HG03575 (cell line): ENCODE data around the gene TNFAIP2.
"Not testable (repeated sequence)": the region's sequence is repeated elsewhere in the genome, so short reads cannot be mapped to it uniquely, and the experiment has no call there.

Experiments
- ATAC-seq: cut with Tn5 transposase; IDR thresholded peaks from one replicate; pipeline ENCODE4 v1.9.1; 2021; ENCODE audit not compliant: unreplicated experiment, insufficient number of reproducible peaks, low FRiP score; ENCODE audit errors: extremely low read depth

Gene TNFAIP2

DNA sequence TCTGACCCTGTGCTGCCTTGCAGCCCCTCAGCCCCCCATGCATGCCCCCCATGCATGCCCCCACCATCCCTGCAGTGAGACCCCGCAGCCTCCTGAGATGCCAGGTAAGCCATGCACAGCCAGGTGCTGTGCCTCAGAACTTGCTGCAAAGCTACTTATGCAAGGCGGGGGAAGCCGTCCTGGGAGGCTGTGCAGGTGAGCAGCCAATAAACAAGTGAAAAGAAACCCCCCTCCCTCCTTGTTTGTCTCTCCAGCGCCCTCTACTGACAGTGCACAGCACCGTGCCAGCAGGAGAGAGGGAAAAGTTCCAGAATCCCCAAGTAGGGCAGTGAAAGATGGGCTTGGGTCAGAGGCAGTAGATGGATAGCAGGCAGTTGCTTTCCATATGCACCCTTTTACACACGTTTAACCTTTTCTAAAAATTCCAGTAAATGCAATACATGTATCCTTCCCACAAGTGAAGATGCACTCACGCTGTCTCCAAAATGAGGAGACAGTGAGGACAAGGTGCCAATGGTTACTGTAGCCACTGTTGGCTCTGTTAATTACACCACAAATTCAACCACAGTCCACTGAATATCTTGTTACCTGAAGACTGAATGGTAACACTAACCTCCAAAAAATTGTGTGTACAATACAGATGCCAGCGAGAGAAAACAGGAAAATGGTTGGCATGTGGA is 18.0 kb downstream of the TNFAIP2 start:
- no peak for ATAC-seq

DNA sequence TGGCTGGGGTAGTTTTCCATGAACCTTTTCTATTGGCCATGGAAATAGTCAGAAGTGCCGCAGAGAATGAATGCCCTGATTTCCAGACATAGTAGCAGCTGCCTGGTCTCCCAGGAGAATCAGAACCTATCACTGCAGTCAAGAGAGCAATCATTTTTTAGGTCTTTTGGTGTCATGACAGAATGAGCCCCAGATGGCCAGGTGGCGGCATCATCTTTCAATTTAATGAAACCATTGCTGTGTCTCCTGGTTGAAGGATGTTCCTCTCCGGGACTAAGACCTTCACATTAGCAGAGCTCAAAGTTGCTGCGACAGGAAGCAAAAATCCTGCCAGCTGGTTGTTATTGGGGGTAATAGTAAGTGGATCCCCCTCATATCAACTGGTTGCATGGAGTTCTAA is 18.8 kb downstream of the TNFAIP2 start:
- no peak for ATAC-seq

DNA sequence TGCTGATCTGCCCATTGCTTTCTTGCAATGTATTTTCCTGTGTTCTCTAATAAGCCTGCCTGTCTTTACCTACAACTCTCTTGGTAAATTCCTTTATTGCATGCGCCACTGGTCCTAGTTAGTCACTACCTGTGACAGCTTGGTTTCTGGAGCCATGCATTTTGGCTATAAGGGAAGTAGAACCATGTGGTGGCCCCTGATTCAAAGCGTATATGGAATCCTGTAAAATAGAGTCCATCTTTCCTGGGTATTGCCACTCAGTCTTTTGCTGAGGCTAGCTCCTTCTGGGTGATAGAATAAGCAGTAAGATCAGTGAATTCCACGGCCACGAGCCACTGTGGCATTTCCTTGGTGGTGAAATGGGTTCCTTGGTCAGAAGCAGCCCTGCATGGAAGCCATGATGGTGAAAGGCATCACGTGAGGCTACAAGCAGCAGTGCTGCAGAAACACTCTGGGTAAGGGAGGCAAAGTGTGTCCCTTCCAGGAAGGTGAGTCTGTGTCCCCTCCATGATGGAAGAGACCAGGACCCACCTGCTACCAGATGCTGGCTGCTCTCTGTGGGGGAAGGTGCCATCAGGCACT is 19.6 kb downstream of the TNFAIP2 start:
- no peak for ATAC-seq

DNA sequence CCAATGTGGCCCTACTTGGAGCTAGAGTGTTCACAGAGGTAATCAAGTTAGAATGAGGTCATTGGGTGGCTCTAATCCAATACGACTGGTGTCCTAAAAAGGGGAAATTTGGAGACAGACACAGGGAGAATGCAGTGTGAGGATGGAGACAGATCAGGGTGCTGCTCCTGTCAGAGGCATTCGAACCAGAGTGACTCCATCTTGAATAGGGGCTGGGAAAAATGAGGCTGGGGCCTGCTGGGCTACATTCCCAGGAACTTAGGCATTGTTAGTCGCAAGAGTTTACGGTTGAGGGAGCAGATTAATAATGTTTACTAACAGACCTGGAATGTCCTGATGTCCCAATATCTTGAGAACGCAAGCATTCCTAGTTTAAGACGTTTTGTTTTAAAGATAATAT is 20.2 kb downstream of the TNFAIP2 start:
- no peak for ATAC-seq

DNA sequence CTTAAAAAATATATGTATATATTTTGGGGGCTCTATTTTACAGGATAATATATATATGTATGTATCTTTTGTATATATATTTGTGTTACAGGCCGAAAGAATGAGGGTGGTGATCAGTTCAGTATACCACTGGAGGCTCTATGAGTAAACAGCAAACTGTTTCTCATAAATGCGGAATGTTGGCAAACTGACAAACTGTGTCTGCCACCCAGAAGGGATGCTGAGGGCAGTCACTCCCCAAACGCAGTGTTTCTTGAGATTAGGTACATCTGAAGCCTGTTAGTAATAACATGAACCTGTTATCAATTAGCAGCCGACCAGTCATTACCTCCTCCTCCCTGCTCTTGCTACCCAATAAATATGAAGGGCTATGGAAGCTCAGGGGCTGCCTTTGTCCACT is 20.8 kb downstream of the TNFAIP2 start:
- no peak for ATAC-seq

DNA sequence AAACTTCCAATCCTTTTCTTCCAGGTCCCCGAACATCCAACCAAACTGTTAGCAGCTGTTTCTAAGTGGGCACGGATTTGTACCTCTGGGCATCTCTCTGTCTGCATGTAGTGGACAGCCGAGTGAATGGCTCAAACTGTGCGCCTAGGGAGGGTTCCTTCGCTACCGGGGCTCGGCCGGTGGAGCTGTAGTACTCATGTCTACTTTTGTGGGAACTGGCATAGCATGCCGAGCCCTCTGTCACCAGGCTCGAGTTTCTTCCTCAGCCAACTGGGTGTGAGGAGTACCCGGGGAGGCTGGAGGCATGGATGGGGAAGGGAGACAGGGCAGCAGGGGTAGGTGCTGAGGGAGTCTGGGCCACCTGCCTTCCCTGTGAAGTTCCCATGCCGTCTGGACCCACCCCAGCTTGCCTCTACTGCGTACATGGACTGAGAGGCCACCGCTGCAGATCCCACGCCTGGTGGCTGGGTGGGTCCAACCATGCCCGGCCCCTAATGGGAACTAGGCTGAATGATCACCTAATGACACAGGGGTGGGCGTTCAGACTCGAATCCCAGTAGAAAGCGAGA is 23.0 kb downstream of the TNFAIP2 start:
- ATAC-seq = no peak

DNA sequence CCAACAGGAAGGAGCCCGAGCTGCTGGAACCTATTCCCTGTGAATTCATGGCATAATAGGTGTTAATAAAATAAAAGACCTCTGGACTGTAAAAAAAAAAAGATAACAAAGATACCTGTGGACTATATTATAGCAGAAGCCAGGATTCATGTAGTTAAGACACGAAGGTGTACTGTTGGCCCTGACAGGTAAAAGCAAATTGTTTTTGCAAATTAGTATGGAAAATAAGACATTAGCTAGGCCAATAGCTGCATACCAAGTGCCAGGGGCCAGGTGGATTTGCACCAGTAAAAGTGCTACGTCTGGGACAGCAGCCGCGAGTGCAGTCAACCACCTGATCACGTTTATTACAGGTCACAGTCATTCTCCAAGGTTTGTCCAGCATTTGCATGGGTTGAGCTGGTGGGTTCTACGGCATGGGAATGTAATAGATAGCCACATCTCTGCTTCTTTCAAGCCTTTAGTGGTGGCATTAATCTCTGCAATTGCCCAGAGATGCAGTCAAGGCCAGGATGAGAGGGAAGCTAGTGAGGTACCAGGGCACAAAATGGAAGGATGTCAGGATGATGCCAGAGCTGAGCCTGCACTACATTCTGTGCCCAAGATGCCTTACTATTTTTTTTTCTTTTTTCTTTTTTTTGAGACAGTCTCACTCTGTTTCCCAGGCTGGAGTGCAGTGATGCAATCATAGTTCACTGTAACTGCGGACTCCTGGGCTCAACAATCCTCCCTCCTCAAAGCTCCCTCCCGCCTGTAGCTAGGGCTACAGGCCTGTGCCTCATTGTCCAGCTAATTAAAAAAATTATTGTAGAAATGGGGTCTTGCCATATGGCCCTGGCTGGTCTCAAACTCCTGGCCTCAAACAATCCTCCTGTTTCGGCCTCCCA is 26.3 kb downstream of the TNFAIP2 start:
- ATAC-seq = no peak

DNA sequence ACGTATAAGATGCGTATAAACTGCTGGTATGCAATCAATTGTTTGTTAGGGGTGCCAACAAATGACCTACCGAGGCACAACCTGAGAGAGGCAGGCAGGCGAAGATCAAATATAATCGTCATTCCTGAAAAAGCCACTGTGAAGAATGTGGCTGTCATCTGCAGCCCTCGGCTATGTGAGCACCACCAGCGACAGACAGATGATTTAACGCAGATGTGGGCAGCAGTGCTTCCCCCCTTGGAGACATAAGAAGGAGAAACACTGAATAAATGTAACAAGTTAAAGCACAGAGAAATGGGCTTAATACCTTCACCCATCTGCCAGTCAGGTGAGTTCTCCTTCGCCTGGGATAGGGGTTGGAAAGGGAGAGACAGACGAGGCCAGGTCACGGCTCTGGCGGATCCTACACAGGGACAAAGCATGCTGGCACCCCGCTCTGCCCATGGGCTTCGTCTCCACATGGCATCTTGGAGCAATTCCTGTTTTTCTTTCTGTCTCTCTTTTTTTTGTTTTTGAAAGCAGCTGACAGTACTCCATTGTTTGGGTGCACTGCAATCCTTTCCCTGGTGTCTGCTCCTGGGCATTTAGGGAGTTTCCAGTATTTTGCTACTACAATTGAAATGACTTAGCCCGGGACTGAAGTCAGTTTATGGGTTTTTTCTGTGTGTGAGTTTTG is 28.1 kb downstream of the TNFAIP2 start:
- ATAC-seq = no peak

DNA sequence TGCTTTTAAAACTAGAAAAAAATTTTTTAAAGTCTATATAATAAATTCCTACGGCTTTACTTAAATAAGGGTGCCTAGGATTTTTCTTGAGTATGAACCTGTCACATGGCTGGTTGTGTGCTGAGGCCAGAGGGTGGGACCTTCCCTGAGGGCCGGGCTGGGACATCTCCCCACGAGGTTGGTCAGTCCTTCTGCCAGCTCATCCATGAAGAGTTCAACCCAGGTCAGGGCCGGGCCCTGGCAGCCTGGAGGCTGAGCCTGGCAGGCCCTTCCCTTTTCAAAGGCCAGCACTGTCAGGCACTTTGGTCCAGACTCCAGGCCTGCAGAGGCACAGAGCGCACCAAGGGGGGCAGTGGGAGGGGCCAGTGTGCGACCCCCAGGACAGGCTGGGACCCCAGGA is 31.7 kb downstream of the TNFAIP2 start:
- no peak for ATAC-seq

DNA sequence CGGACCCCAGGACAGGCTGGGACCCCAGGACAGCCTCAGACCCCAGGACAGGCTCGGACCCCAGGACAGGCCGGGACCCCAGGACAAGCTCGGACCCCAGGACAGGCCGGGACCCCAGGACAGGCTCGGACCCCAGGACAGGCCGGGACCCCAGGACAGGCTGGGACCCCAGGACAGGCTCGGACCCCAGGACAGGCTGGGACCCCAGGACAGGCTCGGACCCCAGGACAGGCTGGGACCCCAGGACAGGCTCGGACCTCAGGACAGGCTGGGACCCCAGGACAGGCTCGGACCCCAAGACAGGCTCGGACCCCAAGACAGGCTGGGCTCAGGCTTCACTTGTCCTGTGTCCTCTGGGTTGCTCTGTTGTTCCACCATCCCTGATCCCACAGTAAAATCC is 32.2 kb downstream of the TNFAIP2 start:
- ATAC-seq = not testable (repeated sequence)

DNA sequence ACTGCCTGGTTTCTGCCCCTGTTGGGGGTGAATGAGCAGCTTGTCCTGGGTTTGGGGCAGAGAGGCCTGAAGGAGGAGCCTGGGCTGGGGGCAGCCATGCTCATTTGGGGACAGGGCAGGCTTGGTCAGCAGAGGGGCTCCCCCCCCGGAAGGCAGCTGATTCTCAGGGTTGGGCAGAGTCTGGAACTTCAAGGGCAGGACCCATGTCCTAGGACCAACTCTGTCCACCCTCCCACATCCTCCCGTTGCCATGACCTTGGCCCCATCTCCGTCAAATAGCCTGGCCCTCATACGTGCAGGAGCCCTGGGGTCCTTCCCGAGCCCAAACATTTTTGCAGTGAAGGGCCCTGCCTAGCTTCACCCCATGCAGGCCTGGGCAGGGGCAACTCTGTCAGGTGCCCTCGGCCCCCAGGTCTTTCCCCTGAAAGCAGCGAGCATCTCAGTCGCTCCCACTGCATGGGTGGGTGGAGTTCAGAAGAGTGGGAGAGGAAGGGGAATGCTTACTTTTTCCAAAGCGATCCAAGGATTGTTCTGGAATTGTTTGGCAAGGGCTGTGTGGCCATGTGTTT is 32.6 kb downstream of the TNFAIP2 start:
- ATAC-seq = no peak

DNA sequence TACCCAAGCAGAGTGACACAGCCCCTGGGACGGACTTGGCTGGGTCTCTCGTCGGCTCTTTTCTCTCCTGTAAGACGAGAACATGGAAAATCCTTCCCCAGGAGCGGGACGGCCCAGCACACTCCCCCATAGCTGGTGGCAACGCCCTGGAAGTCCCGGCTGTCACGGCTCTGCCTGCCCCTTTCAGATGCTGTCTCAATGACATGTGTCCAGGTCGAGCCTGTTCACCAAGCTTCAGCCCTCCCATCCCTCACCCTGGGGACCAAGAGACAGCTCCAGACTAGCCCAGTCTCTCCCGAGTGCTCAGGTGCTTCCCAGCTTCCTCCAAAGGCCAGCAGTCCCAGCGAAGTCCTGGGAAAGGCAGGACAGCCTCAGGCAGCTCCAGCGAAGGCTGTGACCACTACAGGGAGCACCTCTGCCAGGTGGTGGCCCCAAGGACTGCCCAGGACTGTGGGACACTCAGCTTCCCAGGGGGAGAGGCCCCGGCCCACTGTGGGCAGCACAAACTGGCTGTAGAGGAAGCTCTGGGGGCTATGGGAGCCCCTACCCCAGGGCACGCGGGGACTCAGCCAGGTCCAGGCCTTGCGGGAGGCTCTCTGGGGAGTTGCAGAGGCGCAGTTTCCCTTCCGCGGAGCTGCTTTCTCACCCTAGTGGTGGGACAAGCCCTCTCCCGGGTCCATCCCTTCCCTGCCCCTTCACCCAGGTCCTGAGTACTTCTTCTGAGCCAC is 33.6 kb downstream of the TNFAIP2 start:
- ATAC-seq = no peak

DNA sequence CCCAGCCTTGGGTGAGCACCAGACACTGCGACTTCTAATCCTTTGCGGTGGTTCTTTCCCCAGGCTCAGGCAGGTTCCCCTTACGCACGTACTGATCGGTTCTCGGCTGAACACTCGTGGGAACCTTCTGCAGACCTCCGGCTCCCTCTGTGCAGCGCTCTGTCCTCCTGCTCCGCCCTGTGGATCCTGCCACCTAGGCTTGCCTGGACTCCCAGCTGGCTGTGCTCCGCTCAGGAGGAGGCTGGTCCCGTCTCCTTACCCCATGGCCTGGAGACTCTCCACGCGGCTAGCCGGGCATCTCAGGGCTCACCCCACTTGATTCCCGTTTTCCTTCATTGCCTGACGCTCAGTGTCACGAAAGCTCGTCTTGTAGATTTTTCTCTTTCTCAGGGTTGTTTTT is 34.7 kb downstream of the TNFAIP2 start:
- ATAC-seq = no peak

DNA sequence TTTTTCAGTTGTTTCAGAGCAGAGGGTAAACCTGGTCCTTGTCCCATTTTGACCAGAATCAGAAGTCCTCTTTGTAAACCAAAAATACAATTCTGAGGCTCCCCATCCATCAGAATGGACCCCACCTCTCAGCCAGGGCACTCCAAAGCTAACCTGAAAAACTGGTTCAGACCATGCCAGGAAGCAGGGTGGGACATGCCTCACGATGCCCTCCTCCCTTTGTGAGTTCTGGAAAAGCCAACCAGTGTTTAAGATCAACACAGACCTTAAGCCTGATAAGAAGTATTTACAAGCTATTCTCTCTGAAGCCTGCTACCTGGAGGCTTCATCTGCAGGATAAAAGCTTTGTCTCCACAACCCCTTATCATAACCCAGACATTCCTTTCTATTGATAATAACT is 35.4 kb downstream of the TNFAIP2 start:
- ATAC-seq = no peak

DNA sequence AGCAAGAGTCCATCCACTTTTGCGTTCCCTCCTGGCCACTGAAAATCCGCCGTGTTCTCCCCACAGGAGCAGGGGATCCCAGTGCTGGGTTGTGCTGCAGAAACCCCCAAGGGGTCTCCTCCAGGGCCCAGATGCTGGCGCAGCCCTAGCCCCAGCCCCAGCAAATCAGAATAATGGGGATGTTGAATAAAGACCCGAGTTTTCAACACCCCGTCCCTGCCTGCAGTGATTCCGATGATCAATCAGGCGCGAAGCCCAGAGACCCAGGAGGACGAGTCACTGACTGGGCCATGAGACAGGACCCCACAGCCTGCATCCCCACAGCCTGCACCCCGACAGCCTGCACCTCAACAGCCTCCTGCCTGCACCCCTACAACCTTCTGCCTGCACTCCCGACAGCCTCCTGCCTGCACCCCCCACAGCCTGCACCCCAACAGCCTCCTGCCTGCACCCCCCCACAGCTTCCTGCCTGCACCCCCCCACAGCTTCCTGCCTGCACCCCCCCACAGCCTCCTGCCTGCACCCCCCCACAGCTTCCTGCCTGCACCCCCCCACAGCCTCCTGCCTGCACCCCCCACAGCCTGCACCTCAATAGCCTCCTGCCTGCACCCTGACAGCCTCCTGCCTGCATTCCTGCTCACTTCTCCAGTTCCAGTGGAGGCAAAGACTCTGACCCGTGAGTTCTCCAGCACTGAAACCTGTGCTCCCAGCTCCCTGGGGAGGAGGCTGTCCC is 37.2 kb downstream of the TNFAIP2 start:
- ATAC-seq = no peak

DNA sequence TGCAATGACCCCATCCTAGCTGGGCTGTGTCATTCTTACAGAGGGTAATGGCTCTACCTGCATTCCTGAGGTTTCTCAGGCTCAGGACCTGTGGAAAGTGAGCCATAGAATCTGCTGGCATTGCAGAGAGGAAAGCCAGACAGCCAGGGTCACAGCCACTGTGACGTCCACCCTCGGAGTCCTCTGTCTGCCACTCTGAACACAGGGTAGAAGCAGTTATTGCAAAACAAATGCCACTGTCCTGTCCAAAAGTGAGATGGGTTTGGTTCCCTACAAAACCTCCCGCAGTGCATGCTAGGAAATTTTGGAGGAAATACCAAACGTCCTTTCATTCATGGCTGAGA is 37.8 kb downstream of the TNFAIP2 start:
- ATAC-seq = no peak

DNA sequence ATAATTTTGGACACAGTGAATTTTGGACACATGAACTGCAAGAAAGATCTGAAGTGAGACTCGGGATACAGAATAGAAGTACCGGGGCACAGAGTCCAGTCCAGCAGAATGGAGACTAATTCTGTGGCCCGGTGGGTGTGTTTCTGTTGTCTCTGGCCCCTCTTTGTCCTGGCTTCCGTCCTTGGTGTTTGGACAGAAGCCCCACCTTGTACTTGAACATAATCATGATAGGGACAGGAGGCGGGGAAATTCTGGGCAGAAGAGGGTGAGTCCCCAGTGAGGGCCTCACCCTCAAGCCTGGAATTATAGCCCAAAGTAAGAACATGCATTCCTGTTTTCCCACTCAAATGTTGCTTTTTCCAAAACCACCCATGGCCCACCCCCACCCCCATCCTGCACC is 39.9 kb downstream of the TNFAIP2 start:
- ATAC-seq = no peak

DNA sequence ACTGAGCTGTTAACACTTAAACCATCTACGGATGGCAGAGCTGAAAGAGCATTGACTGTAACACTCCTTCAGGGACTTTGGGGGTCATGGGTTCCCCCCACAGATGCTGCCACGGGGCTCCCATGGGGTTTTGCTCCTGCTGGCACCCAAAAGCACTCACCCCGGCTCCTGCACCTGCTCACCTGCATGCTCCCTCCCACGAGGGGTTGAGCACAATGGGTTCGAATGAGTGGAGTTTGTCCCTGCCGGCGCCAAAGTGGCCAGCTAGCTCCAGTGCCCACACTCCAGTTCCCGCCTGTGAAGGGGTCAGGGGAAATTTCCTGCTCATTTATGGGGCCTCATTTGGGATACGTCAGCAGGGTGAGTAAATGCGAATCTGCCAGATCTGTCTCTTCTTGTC is 40.7 kb downstream of the TNFAIP2 start:
- no peak for ATAC-seq
